Glomerular endothelial cell (primary cell): ENCODE data around the gene USP2. TPM values are rescaled to one million over a fixed set of nuclear protein-coding genes. Genes with fewer than 3 reads are reported as not detected.

ENCODE experiments used
- DNase-seq: peaks from one replicate; pipeline ENCODE4 v3.0.0-alpha.2; 2011; ENCODE audit warnings: low read depth, low spot score; ENCODE audit errors: extremely low read depth
- total RNA-seq: library from RNA; depleted of rRNA; stranded (reverse); fragments of >200 nt; gene quantifications from 2 replicates; pipeline ENCODE4 v1.2.3, GENCODE V29; 2015

Gene USP2
- total RNA-seq, 1 donor from 2014 or later: 0.41 TPM

DNA sequence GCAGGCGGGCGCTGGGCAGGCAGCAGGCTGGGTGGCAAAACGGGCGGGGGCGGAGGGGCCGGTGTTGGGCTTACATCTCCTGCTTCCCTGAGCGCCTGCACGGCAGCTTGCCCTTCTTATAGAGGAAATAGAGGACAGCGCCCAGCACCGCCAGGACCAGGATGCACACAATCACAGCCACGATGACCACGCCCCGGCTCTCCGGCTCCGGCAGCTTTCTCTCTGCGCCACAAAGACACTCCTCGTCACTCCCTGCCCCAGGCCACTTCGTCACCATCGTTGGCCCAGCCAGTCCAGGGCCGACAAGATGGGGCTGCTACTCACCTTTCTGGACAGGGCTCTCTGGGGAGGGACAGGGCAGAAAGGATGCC, 70.8 kb downstream of the USP2 start:
- DNase-seq: no peak

DNA sequence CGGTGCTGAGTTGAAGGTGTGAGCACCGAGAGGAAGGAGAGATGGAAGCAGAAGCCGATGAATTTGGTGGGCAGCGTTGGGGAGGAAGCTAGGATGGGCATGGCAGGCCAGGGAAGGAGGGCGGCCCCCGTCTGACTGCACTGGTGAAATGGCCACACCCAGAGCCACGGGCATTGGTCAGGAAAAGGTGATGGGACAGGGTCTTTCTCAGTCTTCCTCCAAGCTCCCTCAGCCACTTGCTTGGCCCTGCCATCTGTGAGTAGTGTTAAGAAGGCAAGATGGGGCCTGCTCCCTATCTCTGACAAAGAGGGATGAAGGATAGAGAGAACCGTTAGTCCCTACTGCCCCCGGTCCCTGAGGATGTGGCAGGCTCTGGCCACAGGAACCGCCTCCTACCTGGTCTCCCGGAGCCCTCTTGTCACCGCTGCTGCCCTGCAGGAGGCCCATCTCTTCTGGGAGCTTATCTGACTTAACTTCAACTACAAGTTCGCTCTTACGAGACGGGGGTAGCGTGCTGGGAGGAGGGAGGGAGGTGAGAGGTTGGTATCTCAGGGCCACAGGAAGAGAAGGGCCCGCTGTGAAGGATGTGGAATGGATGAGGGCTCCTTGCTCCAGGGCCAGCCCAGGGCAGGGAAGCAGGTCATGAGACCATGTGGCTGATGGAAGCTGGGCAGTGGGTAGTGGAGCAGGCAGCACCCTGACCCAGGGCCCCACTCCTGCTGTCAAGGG, 71.4 kb downstream of the USP2 start:
- no peak for DNase-seq

DNA sequence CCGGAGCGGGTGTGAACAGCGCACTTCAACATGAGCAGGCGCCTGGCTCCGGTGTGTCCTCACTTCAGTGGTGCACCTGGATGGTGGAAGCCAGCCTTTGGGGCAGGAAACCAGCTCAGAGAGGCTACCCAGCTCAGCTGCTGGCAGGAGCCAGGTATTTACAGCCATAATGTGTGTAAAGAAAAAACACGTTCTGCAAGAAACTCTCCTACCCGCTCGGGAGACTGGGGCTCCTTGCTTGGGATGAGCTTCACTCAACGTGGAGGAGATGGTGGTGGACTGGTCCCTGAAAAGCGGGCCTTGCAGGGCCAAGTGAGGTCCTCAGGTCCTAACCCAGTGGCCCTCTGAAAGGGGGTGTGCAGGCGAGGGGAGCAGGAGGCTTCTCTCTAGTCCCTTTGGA, 72.1 kb downstream of the USP2 start:
- DNase-seq: no peak

DNA sequence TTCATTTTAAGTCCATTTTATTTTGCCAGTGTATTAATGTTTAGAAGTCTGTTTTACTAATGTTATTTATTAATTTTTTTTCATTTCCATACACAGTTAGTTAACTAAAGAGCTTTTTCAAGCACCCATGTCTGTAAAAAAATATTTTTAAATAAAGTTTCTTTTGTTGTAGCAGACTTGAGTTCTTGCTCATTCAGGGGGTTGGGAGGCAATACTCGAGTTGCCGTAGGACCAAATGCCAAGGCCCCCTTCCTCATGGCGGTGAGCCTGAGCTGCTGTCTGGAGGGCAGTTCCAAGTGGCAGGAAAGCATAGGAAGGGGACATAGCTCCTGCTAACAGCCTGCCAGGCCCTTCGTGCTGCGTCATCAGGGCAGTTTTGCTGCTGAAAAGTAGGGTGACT, 73.5 kb downstream of the USP2 start:
- no peak for DNase-seq

DNA sequence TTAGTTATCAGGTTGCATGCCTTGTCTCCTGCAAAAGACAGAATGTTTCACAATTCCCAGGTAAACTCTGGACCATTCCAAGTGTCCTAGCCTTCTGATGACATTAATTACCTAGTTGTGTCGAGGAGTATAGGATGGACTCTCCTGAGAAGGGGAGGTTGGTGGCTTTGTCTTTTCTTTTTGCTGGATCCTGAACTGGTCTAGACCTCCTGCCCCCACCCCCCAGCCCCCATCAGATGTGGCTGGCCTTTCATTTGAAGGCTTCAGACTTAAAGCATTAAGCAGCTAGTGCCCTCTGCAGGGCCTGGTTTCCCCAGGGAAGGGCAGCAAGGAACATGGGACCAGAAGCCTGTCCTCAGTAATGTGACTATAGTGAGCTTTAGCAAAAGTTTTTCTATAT, 74.3 kb downstream of the USP2 start:
- no peak for DNase-seq

DNA sequence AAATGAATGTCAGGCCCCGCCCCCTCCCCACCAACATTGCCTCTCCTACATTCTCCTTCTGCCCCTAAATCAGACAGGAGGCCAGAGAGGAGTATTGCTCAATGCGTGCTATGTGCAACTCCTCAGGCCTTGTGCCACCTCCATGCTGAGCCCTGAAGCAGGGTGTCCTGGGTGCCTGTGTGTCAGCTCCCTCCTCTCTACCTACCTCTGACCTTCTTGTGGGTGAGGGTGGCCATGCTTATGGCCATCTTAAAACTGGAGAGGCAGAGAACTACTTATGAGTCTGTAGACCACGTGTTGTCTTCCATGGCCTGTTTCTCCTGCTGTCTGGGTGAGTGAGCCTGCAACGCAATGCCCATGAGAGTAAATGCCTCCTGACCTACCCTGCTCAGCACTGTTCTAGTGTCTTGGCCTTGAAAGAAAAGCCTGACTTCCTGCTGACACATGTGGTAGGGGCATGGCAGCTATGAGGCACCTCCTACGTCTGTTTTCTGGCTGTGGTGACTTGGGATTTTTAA, 75.1 kb downstream of the USP2 start:
- no peak for DNase-seq

DNA sequence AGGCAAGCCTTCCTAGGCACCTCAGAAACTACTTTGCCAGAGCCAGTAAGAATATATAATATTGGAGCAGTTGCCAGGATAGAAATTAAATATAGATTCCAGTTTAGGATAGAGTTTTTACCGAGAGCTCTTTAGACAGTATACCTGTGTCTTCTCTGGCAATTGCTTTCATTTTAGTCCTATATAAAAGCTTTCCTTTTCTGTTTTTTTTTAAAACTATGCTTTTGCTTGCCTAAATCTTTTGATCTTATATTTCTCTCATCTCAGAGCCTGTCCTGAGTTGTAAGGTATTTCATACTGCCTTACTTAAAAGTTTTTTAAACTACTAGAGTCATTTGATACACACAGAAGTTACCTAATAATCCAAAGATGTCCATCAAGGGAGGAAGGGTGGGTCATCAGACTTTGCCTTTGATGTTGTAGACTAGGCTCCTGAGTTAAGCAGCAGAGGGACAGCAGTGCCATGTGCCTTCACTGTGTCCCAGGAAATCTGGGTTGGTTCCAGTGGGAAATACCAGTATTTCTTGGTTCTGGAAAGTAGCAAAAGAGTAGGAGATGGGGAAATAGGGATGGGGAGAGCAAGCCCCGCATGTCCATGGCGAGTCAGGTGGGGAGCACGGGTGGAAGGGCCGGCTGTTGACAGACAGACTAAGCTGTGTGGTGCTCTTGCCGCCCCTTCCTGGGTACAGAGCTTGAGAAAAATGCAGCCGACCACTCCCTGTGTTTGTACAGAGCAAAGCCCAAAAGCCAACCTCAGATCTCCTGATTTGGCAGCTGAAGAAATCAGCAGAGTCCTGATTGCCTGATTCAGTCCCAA, 75.7 kb downstream of the USP2 start:
- DNase-seq: no peak

Other genes starting within 250 kb of the USP2 start
- 0.29 and 1.2 TPM in 2 replicates for gene ABCG4, start 232.6 kb downstream of the USP2 start, total RNA-seq
- 21.6 and 23.3 TPM in 2 replicates for gene NLRX1, start 213.0 kb downstream of the USP2 start, total RNA-seq
- not detected in 2 replicates for gene NHERF4, start 196.2 kb downstream of the USP2 start, total RNA-seq
- gene CBL, start 175.4 kb downstream of the USP2 start, total RNA-seq: 30.6 and 38.7 TPM in 2 replicates
- gene MCAM, start 64.6 kb downstream of the USP2 start, total RNA-seq: 5,782 and 6,347 TPM in 2 replicates
- gene RNF26, start 47.2 kb downstream of the USP2 start, total RNA-seq: 14.4 and 19.4 TPM in 2 replicates
- 113 and 153 TPM in 2 replicates for gene C1QTNF5, start 40.8 kb downstream of the USP2 start, total RNA-seq
- 0.35 and 0.39 TPM in 2 replicates for gene MFRP, start 35.0 kb downstream of the USP2 start, total RNA-seq
- gene THY1, start 41.5 kb upstream of the USP2 start, total RNA-seq: 16.1 and 23.6 TPM in 2 replicates